GM19452 (cell line): Measurements from ENCODE around the gene SOAT2.
"Not testable (repeated sequence)": the region's sequence is repeated elsewhere in the genome, so short reads cannot be mapped to it uniquely, and the experiment has no call there.

Source experiments
- ATAC-seq: cut with Tn5 transposase; IDR thresholded peaks from one replicate; pipeline ENCODE4 v1.9.1; 2021; ENCODE audit not compliant: unreplicated experiment

Gene SOAT2

DNA sequence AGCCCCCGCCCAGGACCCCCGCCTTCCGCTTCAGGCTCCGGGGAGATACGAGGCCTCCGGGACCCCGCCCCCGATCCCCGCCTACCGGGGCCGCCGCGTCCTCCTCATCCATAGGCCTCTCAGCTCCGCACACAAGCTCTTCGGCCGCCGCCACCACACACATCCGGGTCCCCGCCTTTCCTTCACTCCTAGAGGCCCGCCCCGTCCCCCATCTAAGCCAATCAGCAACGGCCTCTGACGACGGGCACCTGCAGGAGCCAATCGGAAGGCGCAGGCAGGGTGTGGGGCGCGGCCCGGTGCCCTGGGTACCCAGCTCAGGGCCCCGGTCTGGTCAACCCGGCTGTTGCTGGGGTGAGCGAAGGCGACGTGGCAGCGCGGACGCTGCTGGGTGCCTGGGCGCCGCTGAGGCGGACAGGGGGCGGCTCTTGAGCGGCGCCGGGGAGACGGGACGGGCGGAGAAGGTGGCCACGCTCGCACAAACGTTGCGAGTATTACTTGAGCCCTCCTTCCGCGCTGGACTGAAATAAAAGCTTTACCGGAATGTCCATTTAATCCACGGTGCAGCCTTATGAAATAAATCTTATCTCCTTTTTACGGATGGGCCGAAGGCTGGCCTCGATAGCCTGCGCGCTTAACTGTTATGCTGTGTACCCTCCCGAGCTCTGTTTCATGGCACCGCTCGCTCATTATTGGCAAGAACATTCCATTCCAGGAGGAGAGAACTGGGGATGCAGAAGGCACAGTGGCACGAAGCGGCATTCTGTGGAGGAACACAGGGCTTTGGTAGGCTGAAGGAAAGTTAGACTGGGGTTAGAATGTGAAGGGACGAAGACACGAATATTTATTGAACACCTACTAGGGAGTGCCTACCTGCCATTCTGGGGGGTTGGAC lies 23.8 kb upstream of the SOAT2 start, which contains the start of gene SPRYD3:
Gene SPRYD3 (minus strand): TSS at position 165 of the 892 bp plus-strand sequence. CDS start 57 bp downstream, at position 108.
- peak; percentile 96 for ATAC-seq

DNA sequence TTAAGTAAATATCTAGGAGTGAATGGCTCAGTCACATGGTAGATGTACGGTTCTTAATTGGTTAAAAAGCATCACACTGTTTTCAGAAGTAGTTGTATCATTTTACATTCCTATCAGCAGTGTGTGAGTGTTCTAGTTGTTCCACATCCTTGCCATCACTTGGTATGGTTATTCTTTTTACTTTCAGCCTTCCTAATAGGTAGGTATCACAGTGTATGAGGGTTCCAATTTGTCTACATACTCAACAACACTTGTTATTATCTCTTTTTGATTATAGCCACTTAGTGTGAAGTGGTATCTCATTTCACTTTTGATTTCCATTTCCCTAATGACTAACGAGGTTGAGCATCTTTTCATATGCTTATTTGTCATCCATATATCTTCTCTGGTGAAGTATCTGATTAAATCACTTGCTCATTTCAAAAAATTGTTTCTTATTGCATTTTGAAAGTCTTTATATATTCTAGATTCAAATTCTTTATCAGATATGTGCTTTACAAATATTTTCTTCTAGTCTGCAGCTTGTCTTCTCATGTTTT lies 20.6 kb upstream of the SOAT2 start:
- ATAC-seq: no peak

DNA sequence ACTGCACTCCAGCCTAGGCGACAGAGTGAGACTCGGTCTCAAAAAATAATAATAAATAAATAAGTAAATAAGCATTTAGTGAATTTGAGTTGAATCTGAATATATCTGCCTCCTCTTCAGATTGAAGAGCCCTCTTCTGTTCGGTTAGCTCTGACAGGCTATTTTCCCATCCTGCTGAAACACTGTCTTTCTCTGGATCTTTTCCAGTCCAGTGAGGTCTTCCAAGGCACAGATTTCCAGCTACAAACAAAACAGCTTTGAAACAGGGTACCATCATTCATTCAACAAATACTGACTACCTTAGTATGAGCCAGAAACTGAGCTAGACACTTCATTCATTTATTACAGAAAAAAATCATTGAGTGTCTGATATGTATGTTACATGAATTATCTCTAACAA lies 16.9 kb upstream of the SOAT2 start:
- no peak for ATAC-seq

DNA sequence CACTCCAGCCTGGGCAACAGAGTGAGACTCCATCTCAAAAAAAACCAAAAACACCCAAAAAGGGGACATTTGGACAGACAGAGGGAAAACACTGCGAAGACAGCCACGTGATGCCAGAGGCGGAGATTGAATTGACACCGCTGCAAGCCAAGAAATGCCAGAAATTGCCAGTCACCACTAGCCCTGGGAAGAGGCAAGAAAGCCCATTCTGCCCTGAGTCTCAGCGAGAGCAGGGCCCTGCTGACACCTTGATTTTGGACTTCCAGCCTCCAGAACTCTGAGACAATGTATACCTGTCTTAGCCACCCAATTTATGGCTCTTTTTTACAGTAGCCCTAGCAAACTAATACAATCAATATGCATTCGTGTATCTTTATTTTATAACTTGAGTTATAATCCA lies 13.2 kb upstream of the SOAT2 start:
- ATAC-seq: no peak

DNA sequence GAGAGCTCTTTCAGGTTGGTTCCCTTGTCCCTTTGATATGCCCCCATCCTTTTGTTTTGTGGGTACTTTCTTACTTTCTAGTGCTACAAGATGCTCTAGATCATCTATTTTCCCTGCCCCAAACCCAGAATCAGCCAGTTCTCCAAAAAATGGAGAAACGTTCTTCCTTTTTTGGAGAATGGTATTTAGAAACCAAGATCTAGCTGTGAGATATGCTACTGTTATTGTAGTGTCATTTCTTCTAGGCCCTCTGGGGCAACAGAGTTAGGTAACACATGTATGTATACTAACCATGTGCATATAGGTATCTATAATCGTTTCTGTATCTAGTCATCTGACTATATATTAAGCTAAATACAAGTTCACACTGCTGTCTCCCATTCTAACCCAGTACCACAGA lies 12.7 kb upstream of the SOAT2 start:
- no peak for ATAC-seq

DNA sequence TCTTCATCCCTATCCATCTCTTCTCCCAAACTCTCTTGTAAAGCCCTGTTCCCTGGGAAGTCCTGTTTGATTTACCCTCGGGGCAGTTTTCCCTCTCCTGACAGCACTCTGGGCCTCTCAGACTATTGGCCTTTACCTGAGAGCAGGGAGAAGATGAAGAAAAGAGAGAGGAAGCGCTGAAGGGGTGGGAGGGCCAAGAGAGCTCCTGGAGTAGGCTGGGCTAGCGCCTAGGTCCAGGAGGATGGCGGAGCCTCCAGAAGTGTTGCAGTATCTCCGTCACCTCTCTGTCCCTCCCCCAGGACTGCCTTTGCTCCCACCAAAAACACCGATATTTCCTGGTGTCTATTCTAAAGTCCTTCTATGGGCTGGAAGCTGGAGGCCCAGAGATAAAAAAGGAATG lies 11.5 kb upstream of the SOAT2 start:
- no peak for ATAC-seq

DNA sequence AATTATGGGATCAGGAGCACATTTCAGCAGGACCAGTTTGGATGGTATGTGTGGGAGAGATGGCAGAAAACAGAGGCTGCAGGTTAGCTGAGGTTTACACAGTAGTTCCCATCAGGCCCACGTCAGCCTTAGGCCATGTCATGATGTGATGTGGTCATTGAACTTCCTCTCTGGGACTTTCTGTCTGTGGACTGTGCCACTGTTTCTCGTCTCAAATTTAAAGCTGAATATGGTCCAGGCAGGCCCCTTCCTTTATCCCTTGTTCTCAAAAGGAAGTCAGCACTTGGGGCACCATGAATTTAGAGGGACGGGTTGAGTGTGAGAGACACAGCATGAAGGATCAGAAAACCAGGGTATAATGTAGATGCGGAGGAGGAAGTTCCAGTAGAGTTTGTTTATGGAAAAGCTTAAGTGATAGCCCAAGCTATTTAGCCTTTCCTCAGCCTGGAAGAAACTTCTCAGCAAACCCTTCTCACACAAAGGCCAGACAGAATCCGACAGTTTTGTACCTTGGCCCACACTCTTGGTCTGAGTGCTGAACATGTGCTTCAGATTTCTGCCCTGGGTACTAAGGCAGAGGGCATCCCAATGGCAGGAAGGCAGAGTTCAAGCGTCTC lies 9.4 kb upstream of the SOAT2 start:
- no peak for ATAC-seq

DNA sequence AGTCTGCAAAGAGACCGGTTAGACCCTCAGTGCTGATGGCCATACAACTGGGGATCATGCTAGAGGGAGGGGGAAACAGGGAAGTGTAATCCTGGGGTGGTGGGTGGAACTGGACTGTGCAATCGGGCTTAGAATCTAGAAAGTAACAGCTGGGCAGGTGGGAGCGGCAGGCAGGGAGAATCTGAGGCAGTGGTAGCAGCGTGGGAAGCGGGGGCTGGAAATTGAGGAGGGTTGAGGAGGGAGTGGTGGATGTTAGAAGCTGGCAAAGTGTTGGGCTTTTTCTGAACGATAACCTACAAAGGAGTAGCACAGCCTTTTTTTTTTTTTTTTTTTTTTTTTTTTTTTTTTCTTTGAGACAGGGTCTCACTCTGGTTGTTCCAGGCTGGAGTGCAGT lies 8.9 kb upstream of the SOAT2 start:
- no peak for ATAC-seq

DNA sequence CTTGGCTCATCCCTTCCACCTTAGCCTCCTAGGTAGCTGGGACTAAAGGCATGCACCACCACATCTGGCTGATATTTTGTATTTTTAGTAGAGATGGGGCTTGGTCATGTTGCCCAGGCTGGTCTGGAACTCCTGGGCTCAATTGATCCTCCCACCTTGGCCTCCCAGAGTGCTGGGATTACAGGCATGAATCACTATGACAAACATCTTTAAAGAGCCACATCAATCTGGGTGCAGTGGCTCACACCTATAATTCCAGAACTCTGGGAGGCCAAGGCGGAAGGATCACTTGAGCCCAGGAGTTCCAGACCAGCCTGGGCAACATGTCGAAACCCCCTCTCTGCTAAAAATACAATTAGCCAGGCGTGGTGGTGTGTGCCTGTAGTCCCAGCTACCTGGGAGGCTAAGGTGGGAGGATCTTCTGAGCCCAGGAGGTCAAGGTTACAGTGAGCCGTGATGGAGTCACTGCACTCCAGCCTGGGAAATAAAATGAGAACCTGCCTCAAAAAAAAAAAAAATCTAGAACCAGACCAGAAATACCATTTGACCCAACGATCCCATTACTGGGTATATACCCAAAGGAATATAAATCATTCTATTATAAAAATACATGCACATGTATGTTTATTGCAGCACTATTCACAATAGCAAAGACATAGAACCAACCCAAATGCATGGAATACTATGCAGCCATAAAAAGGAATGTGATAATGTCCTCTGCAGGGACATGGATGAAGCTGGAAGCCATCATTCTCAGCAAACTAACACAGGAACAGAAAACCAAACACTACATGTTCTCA lies 8.3 kb upstream of the SOAT2 start:
- not testable (repeated sequence) for ATAC-seq

DNA sequence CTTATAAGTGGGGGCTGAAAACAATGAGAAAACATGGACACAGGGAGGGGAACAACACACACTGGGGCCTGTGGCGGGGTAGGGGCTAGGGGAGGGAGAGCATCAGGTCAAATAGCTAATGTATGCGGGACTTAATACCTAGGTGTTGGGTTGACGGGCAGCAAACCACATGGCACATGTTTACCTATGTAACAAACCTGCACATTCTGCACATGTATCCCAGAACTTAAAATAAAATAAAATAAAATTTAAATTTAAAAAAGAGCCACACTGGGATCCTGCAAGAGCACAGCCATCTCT lies 7.7 kb upstream of the SOAT2 start:
- ATAC-seq: not testable (repeated sequence)

DNA sequence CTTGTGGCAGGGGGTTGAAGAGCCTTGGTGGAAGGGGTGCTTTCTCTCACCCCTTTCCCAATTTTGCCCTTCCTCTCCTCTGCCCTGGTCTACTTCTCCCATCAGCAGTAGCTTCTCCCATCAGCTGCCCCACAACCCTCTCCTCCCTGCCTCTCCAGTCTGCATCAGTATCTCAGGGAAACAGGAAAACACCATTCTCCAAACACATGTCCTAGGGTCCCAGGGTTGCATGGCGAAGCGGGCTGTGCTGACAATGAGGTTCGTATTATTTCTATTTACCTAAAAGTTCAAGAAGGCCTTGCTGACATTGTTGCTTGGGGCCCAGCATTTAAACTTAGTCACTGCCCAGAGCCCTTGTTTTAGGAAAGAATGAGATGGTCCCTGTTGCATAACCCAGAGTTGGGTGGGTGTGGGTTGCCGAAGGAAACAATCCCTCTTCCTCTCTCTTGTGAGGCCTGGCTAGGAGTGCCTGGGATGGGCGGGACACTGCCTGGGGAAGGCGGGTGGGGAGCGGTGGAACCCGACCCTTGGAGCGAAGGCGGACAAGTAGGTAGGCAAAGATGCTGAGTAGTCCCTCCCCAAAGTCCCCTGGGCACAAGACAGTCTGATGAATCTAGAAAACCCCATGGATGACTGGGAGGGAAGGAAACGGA lies 7.1 kb upstream of the SOAT2 start:
- no peak for ATAC-seq

DNA sequence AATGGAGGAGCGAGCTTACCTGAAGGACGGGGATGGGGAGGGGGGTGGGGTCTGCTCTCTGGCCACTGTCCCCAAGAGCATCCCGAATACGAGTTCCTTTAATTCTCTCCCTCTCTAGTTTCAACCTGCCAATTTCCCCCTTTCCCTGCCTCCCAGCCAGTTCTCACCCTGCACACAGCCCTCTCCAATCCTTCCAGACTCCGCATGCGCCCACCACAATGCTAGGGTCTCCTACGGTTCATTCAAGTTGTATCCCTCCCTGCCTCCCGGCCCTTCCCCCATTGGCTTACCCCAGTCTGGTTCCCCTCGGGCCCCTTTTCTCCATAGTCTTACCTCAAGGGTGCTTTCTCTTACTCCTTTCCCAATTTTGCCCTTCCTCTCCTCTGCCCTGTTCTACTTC lies 6.5 kb upstream of the SOAT2 start:
- ATAC-seq: no peak

DNA sequence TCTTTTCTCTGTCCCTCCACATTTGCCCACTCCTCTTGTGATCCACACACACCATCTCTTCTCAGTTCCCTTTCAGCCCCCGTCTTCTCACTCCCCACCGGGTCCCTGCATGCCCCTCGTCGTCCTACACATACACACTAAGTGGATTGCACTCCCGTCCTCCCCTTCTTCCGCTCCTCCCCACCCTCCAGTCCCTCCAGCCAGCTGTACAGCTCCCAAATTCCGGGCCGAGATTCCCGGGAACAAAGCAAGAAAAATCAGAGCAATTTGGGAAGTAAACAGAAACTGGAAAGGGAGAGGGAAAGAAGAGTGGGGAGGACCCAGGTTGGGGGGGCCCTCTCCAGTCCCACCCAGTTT lies 6.1 kb upstream of the SOAT2 start:
- ATAC-seq: no peak

DNA sequence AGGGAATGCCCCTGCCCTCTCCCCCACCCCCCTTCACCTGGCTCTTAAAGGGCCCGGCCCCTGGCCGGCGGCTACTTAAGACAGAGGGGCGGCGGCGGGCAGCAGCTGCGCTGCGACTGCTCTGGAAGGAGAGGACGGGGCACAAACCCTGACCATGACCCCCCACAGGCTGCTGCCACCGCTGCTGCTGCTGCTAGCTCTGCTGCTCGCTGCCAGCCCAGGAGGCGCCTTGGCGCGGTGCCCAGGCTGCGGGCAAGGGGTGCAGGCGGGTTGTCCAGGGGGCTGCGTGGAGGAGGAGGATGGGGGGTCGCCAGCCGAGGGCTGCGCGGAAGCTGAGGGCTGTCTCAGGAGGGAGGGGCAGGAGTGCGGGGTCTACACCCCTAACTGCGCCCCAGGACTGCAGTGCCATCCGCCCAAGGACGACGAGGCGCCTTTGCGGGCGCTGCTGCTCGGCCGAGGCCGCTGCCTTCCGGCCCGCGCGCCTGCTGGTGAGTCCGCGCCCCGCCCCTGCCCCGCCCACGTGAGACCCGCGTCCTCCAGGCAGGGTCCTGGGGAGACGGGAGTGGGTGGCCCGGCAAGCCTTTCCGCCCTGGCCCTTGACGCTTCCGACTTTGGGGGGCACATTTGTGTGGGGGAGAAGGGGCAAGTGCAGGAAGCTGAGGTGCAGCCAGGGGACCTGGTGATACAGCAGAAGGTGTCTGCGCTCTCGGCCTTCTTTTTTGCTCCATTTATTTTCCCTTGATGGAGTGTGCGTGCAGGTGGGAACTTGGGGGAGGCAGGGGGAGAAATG lies 5.5 kb upstream of the SOAT2 start, which contains the start of gene IGFBP6:
Gene IGFBP6 (plus strand): TSS at position 104 of the 790 bp plus-strand sequence. CDS start 51 bp downstream, at position 155.
- no peak for ATAC-seq

DNA sequence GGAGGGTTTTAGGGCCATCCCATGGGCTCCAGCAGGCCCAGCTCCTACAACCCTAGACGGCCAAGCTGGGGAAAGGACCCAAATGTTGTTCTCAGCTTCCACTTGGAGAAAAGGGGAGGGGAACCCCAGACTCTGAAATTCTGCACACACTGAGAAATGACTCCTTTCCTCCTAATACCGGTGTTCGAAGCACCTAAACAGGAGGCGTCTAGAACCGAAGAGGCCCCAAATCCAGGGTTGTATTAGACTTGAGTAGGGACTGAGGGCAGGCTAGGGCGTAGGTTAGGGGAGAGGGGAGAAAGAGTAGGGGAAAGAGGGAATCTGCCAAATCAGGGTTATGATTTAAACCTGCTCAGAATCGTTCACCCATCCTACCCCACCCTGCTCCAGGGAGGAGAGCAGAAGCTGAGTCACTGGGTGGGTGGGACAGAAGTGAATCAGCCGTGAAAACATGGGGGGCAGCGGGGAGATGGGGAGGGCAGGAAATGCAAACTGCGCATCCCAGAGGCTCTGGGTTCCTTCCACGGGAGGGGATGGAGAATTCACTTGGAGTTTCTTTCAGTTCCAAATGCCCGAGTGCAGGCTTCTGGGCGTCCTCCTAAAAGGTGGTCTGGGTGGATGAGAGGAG lies 4.8 kb upstream of the SOAT2 start:
- ATAC-seq: no peak

DNA sequence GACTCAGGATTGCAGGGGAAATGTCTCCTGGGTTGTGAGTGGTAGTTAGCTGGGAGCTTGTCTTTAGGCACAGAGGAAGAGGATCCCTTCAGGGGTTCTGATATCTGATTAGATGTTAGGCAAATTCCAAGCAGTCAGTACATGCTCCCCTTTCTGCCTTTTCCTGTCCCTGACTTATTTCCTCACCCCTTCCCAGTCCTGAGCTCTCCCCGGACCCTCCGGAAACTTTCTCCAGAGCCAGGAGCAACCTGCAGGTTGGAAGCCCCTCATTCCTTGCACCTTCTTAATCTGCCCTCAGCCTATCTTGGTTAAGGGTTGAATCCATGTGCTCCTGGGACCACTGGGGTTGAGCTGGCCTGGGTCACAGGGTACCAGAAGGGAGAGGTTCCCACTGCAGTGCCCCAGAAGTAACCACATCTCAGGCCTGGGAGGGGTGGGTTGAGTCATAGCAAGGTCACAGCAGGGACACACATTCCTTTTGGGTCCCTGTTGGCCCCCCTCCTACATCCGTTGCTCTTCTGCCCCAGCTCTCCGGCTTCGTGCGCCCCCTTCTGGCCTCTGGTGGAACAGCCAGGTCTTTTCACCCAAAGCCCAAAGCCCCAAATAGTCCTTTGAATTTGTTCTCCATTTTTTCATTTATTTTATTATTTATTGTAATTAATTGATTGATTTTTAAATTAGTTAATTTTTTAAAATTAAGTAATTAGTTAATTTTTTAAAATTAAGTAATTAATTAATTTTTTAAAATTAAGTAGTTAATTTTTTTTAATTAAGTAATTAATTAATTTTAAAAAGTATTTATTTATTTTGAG lies 4.0 kb upstream of the SOAT2 start:
- no peak for ATAC-seq

DNA sequence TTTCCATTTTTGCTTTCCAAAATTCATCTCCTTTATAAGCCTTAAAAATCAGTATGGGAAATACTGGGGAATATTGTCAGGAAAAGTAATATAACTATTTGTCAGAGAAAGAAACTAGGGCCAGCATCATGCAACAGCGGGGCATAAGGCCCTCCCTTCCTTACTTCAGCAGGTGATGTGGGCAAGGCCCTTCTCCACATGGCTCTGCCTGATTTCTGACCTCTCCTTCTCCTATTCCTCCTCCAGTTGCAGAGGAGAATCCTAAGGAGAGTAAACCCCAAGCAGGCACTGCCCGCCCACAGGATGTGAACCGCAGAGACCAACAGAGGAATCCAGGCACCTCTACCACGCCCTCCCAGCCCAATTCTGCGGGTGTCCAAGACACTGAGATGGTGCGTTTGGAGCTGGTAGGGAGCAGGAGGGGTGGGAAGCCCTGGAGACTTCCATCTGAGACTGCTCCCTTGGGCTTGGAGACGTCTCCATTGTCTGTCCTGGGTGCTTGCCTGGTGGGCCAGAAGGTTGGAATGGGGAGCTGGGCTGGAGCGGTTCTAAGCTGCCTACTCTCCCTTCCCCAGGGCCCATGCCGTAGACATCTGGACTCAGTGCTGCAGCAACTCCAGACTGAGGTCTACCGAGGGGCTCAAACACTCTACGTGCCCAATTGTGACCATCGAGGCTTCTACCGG lies 2.7 kb upstream of the SOAT2 start:
- no peak for ATAC-seq

DNA sequence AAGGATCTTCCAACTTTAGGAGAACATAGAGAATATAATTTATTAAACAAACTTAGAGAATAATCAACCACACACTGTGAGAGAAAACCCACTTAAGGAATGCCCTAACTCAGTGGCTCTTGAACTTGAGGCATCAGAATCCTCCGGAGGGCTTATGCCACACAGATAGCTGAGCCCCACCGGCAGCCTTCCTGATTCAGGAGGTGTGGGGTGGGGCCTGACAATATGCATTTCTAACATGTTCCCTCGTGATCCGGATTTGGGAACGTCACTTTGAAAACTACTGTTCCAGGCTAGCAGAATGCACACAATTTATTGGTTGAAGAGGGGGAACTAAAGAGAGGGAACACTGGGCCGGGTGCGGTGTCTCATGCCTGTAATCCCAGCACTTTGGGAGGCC lies 2.0 kb upstream of the SOAT2 start:
- no peak for ATAC-seq
